NB4 (cell line): ENCODE data around the gene DHDH.

Source experiments
- DNase-seq: peaks from one replicate; pipeline ENCODE4 v3.0.0; 2010; ENCODE audit warnings: low read depth
- H3K4me3 ChIP-seq: one replicate; pipeline ENCODE4 v1.5.1; 2011; ENCODE audit warnings: mild to moderate bottlenecking, low read depth, low read length, moderate library complexity
- MYC ChIP-seq: IDR thresholded peaks from 2 replicates; pipeline ENCODE4 v1.6.1; 2011; ENCODE audit warnings: low read depth, low read length
- POLR2A ChIP-seq: IDR thresholded peaks from 2 replicates; pipeline ENCODE4 v1.6.1; 2011; ENCODE audit warnings: mild to moderate bottlenecking; ENCODE audit not compliant: insufficient read length; ENCODE audit errors: extremely low read depth
- TF ChIP-seq, protein P1 (sequence below): IDR thresholded peaks from one replicate; pipeline ENCODE4 v1.5.1; 2012; ENCODE audit warnings: low read depth, low read length
- TF ChIP-seq, protein P2 (sequence below): IDR thresholded peaks from 2 replicates; pipeline ENCODE4 v1.6.1; 2011; ENCODE audit warnings: low read depth, low read length

Gene DHDH

DNA sequence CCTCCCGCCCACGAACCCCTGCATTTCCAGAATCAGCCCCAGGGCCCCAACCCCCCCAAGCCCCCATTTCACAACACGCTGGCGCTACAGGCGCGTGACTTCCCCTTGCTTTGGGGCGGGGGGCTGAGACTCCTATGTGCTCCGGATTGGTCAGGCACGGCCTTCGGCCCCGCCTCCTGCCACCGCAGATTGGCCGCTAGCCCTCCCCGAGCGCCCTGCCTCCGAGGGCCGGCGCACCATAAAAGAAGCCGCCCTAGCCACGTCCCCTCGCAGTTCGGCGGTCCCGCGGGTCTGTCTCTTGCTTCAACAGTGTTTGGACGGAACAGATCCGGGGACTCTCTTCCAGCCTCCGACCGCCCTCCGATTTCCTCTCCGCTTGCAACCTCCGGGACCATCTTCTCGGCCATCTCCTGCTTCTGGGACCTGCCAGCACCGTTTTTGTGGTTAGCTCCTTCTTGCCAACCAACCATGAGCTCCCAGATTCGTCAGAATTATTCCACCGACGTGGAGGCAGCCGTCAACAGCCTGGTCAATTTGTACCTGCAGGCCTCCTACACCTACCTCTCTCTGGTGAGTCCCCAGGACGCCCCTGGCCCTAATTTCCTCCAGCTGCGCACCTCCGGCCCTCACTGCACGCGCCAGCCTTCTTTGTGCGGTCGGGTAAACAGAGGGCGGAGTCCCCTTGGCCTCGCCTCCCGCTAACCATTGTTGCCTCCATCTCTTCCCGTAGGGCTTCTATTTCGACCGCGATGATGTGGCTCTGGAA is 31.7 kb downstream of the DHDH start, which contains the start of gene FTL:
FTL (plus strand) TSS at position 270 of the 766 bp plus-strand sequence; CDS start at position 469, 199 bp downstream.
- TF ChIP-seq, protein P1, sequence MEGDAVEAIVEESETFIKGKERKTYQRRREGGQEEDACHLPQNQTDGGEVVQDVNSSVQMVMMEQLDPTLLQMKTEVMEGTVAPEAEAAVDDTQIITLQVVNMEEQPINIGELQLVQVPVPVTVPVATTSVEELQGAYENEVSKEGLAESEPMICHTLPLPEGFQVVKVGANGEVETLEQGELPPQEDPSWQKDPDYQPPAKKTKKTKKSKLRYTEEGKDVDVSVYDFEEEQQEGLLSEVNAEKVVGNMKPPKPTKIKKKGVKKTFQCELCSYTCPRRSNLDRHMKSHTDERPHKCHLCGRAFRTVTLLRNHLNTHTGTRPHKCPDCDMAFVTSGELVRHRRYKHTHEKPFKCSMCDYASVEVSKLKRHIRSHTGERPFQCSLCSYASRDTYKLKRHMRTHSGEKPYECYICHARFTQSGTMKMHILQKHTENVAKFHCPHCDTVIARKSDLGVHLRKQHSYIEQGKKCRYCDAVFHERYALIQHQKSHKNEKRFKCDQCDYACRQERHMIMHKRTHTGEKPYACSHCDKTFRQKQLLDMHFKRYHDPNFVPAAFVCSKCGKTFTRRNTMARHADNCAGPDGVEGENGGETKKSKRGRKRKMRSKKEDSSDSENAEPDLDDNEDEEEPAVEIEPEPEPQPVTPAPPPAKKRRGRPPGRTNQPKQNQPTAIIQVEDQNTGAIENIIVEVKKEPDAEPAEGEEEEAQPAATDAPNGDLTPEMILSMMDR, result no peak
- peak; percentile 99 for TF ChIP-seq POLR2A
- TF ChIP-seq, protein P2, sequence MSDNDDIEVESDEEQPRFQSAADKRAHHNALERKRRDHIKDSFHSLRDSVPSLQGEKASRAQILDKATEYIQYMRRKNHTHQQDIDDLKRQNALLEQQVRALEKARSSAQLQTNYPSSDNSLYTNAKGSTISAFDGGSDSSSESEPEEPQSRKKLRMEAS, result peak; percentile 77
- peak; percentile 69 for TF ChIP-seq MYC
- DNase-seq, result peak; percentile 97

DNA sequence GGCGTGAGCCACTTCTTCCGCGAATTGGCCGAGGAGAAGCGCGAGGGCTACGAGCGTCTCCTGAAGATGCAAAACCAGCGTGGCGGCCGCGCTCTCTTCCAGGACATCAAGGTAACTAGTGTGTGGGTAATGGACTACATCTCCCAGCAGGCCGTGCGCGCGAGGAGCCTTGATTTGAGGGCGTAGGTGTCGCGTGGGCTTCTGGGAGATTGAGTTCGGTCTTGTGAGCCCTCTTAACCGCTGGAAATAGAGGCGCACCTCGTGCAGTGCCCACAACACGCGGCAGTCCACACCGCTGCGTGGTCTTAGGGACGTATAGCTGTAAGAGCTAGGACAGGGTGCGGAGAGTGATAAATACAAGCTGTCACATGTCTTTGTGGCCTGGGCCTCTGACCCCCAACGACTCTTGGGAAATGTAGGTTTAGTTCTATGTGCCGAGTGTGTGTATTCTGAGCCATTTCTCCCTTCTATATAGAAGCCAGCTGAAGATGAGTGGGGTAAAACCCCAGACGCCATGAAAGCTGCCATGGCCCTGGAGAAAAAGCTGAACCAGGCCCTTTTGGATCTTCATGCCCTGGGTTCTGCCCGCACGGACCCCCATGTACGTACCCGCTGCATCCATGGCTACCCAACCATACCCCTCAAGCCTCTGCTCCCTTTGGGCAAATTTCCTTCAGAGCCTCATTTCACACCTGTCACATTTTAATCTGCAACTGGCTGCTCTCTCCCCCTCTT is 32.5 kb downstream of the DHDH start:
- DNase-seq, result peak; percentile 88
- H3K4me3 ChIP-seq, result peak overlapping the region; percentile 97
- TF ChIP-seq MYC (peak; percentile 79), POLR2A (no peak)
- TF ChIP-seq, protein P1, result no peak
- TF ChIP-seq, protein P2, result peak; percentile 82

More for the DNA sequence above, 31.7 kb downstream of the DHDH start, which contains the start of gene FTL:
- peak within 1 kb of the TSS; percentile 97 for H3K4me3 ChIP-seq

DNA sequence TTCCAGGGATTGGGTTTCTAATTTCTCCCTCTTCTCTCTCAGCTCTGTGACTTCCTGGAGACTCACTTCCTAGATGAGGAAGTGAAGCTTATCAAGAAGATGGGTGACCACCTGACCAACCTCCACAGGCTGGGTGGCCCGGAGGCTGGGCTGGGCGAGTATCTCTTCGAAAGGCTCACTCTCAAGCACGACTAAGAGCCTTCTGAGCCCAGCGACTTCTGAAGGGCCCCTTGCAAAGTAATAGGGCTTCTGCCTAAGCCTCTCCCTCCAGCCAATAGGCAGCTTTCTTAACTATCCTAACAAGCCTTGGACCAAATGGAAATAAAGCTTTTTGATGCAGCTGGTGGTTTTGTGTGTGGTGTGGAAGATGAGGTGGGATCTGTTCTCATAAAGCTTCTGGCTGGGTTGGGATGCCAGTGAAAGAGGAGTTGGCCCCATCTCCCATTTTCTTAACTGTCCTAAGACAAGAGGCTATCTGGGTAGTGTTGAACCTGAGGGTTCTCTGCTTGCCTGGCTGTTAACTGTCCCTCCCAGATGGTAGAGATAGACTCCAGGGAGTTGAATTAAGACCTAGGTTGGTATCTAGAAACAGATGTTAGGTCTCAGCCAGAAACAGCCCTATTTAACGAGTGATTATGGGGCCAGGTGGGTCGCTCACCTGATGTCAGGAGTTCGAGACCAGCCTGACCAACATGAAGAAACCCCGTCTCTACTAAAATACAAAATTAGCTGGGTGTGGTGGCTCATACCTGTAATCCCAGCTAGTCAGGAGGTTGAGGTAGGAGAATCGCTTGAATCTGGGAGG is 33.2 kb downstream of the DHDH start:
- H3K4me3 ChIP-seq, result peak overlapping the region; percentile 97
- peak; percentile 39 for DNase-seq
- TF ChIP-seq POLR2A, result peak; percentile 10
- TF ChIP-seq, protein P2, result no peak

DNA sequence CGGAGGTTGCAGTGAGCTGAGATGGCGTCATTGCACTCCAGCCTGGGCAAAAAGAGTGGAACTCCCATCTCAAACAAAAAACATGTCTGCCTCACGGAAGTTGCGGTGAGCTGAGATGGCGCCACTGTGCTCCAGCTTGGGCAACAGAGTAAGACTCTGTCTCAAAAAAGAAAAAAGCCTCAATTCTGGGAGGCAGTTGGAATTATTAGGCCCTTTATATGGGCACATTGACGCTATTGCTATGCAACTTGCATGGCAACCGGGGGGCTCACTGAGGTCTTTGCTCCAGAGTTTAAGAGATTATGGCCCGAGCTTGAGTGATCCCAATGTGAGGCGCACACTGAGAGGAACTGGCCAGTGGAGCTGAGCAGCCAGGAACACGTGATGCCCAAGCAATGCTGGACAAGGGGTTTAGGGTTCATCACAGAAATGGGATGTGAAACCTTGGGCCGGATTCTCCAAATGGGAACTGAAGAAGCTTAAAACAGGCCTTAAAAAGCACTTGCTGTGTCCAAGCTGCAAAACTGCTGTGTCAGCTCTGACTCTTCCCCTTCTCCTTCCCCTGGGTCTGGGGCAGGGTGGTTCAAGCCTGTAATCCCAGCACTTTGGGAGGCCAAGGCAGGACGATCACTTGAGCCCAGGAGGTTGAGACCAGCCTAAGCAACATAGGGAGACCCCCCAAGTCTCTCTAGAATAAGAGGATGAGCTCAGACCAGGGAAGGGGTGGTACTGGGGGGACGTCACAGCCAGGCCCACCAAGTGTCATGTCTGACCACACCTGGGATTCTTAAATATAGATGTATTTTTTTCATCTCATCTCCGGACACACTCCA is 34.1 kb downstream of the DHDH start:
- TF ChIP-seq POLR2A (peak; percentile 2), MYC (no peak)
- TF ChIP-seq, protein P1, result no peak
- DNase-seq, result peak; percentile 55
- H3K4me3 ChIP-seq, result no peak overlapping the region

DNA sequence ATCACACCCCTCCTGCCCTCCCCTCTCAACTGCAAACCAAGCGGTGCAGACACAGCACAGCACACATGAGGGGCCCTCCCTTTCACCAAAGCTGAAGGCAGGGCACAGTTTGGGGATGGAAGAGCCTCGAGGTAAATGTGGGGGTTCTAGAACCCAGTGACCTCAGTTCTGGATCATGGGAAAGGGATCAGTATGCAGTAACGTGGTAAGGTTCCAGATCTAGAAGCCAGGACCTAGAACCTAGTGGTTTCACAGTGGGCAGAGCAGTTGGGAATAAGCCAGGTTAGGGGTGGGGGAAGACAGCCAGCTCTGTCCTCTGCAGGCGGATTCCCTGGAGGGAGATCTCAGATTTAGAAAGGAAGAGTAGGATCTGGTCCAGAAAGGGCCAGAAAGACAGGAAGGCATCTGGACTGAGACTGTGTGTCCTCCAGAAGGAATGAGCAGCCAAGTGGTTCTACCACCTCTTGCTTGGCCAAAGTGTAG is 34.7 kb downstream of the DHDH start:
- no peak for DNase-seq
- no peak overlapping the region for H3K4me3 ChIP-seq
- TF ChIP-seq POLR2A (no peak), MYC (no peak)
- TF ChIP-seq, protein P1, result no peak
- TF ChIP-seq, protein P2, result no peak
